GM19193 (cell line): ENCODE data around the gene PRR15L.

Source experiments
- POLR2A ChIP-seq: IDR thresholded peaks from 4 replicates; pipeline ENCODE4 v1.6.1; 2011; ENCODE audit not compliant: insufficient read depth, insufficient read length; ENCODE audit errors: extremely low read depth

Gene PRR15L

GRCh38 chr17:47941246-47942095 is 16.2 kb downstream of the PRR15L start, which contains the start of gene PNPO:
Gene PNPO, plus strand, starts transcription at chr17:47941571. Its CDS starts 105 bp downstream, at chr17:47941676.
- TF ChIP-seq POLR2A = peak; percentile 67

- TF ChIP-seq POLR2A = no peak
These were observed 19.7 kb downstream of the PRR15L start for GRCh38 chr17:47937941-47938340.

- no peak for TF ChIP-seq POLR2A
These were observed 21.7 kb downstream of the PRR15L start for GRCh38 chr17:47935961-47936360.

GRCh38 chr17:47934856-47935255 is 22.8 kb downstream of the PRR15L start:
- TF ChIP-seq POLR2A = no peak

- TF ChIP-seq POLR2A = no peak
These were observed 25.8 kb downstream of the PRR15L start for GRCh38 chr17:47931848-47932247.

- no peak for TF ChIP-seq POLR2A
These were observed 28.3 kb downstream of the PRR15L start for GRCh38 chr17:47929218-47930000.

GRCh38 chr17:47928415-47928814 is 29.3 kb downstream of the PRR15L start:
- no peak for TF ChIP-seq POLR2A

GRCh38 chr17:47927821-47928400 is 29.8 kb downstream of the PRR15L start:
- no peak for TF ChIP-seq POLR2A

GRCh38 chr17:47925678-47925988 is 32.0 kb downstream of the PRR15L start:
- TF ChIP-seq POLR2A = no peak

- TF ChIP-seq POLR2A = no peak
These were observed 32.7 kb downstream of the PRR15L start for GRCh38 chr17:47924785-47925677.

- TF ChIP-seq POLR2A = no peak
These were observed 38.7 kb downstream of the PRR15L start for GRCh38 chr17:47918991-47919390.

GRCh38 chr17:47918006-47918405 is 39.7 kb downstream of the PRR15L start:
- no peak for TF ChIP-seq POLR2A

- TF ChIP-seq POLR2A = no peak
These were observed 40.1 kb downstream of the PRR15L start for GRCh38 chr17:47917581-47917980.

- no peak for TF ChIP-seq POLR2A
These were observed 41.0 kb downstream of the PRR15L start for GRCh38 chr17:47916489-47917208.

- TF ChIP-seq POLR2A = no peak
These were observed 41.8 kb downstream of the PRR15L start for GRCh38 chr17:47915776-47916398.
